SW480 (cell line): ENCODE measurements around the gene CENPB.

Experiments used
- DNase-seq: peaks from one replicate; pipeline ENCODE4 v3.0.0-alpha.2; 2016; ENCODE audit warnings: low spot score

The CENPB gene

DNA sequence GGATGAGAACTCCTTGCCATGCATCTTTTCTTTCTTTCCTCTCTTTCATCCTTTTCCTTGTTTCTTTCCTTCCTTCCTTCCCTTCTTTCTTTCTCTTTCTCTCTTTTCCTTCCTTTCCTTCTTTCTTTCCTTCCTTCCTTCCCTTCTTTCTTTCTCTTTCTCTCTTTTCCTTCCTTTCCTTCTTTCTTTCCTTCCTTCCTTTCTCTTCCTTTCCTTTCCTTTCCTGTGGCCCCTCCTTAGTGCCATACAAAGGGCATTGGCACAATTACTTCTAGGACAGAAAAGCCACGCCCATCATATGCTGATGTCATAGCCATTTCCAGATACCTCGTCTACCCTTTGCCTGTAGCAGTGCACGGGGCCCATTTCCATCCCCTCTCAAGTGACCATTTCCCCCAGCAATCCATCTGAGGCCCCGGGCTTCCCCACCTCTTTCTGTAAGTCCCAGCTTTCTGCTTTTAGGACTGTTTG, 2.2 kb upstream of the CENPB start:
- peak; percentile 52 for DNase-seq

- DNase-seq: no peak
These were observed 929 bp upstream of the CENPB start for GRCh38 chr20:3787324-3788014.

GRCh38 chr20:3786126-3786484, 435 bp downstream of the CENPB start:
- peak; percentile 67 for DNase-seq

DNA sequence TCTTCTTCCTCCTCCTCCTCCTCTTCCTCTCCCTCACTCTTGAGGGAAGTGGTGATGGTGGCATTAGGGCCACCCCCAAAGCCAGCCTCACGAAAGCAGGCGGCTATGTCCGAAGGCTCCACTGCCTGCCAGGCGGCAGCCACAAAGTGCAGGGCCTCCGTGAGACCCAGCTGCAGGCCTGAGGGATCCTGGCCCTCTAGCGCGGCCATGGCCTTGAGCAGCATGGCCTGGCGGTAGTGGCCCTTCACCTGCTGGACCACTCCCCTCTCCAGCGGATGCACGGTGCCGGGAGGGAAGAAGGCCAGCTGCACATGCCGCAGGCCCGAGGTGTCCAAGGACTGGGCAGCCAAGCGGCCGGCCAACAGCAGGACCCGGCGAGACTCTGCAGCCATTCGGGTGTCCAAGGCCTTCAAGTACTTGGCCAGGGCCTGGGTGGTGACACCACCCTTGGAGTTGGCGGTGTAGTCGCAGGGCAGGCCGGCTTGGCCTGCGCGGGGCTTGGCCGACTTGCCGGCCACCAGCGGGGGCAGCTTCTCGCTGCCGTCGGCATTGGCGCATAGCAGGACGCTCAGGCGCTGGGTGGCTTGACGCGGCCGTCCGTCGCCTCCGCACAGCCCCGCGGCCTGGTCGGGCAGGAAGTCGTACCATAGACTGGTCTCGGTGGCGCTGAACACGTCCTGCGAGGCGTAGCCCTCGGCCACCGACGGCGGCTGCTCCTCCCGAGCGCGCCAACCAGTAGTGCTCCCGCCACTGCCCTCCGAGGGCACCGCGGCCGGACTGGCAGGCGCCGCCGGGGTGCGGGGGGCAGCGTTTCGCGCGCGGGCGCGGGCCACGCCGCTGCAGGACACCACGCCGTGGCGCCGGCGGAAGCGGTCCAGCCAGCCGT, 1.1 kb downstream of the CENPB start:
- no peak for DNase-seq

GRCh38 chr20:3784863-3785239, 1.7 kb downstream of the CENPB start:
- DNase-seq: no peak

- DNase-seq: no peak
These were observed 2.2 kb downstream of the CENPB start for GRCh38 chr20:3784216-3784853.

DNA sequence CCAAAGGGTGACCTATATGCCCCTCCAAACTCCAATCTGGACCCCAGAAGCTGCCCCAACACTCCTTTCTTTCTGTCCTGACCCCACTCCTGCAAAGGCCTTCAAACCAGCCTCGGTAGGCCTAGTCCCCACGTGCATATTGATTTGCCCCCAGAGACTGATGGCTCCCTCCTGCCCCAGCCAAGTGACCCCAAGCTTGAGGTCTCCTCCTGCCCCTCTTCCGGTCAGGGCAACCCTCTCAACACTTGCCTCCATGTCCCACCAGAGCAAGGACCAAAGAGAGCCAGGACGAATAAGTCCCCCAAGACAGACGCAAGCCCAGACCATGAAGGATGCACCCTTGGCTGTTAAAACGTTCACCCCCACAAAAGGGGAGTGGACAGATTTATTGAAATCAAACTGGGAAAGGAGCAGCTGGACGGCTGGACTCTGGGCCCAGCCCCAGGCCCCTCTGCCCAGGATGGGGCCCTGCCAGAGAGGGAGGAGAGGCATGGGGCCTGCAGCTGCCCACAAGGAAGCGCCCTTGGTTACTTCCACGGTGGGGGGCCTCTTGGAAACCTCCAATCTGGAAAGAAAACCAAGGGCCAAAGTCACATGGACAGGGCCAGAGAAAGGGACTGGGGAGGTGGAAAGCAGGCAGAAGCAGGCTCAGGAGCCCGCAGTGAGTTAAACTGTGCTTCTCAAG, 2.9 kb downstream of the CENPB start:
- DNase-seq: no peak

- DNase-seq: no peak
These were observed 3.5 kb downstream of the CENPB start for GRCh38 chr20:3783068-3783489.

- no peak for DNase-seq
These were observed 3.9 kb downstream of the CENPB start for GRCh38 chr20:3782597-3782996.

DNA sequence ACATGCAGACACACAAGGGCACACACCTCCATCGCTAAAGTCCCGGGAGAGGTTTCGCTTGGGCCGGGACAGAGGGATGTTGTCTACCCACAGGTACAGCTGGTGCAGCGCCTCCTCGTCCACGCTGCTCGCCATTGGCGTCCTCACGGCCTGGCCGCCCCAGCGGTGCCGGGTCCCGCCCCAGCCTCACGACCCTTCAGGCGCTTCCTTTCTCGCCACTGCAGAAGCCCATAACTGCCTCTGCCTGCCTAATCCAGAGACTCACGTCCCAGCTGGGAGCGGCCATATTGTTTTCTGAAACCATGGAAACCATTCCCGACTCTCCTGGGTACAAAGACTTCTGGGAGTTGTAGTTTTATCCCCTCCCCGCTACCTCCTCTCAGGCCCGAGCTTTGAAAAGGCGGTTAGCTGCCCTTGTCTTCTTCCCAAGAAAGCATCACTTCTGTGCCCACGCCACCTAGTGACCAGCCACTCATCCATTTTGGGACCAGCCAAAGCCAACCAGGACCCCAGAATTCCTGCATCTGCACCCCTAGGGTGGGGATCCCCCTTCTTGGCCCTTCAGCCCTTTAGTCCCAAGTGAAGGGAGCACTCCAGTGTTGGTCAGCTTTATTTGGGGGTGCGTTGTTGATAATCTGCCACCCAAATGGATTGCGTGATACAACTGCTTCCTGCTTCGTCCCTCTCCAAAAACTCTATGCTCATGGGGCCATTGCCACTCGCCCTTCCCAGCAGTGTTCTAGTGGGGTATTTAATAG, 5.2 kb downstream of the CENPB start, which contains the start of gene SPEF1:
TSS of gene SPEF1 (minus strand) at position 296 of the 758 bp plus-strand sequence. CDS start at position 135, 161 bp downstream.
- DNase-seq: peak; percentile 98

DNA sequence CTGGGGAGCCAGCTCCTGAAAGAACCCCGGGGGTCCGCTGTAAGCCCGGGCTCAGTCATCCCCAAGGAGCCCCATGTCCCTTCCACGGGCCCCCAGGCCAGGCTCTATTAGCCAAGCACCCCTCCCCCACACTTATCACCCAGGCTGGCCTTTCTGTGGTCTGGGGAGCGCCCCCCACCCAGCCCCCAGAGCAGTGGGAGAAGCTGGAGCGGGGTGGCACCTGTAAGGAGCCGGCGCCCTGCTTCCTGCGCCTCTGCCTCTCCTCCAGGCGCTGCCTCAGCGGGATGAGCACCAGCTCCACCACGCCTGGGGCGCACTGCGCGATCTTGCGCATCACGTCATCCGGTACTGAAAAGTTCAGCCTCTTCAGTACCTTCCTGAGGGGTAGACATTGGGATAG, 7.6 kb downstream of the CENPB start:
- DNase-seq: no peak

- peak; percentile 67 for DNase-seq
These were observed 8.6 kb downstream of the CENPB start for GRCh38 chr20:3777716-3778629.

DNA sequence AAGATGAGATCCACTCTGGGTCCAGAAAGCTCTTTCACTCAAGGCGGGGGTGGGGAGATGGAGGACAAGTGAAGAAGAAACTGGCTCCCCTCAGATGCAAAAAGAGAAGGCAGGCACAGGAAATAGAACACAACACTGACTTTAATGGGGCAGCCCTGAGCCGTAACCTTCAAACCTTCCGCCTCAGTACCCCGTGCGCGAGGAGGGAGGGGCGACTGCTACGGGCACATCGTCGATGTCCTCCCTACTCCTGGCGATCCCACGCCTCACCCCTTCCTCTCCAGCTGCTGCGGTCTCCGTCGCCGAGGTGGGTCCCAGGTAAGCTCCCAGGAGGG, 9.2 kb downstream of the CENPB start:
- DNase-seq: no peak

- DNase-seq: no peak
These were observed 11.0 kb downstream of the CENPB start for GRCh38 chr20:3775457-3776108.

GRCh38 chr20:3771552-3772058, 14.9 kb downstream of the CENPB start:
- no peak for DNase-seq

GRCh38 chr20:3768342-3769130, 18.0 kb downstream of the CENPB start:
- peak; percentile 89 for DNase-seq

GRCh38 chr20:3767427-3768341, 18.9 kb downstream of the CENPB start, which contains the start of gene ADISSP:
ADISSP (minus strand) TSS chr20:3767753; CDS start chr20:3760100, 7,653 bp downstream.
- DNase-seq: peak; percentile 99

DNA sequence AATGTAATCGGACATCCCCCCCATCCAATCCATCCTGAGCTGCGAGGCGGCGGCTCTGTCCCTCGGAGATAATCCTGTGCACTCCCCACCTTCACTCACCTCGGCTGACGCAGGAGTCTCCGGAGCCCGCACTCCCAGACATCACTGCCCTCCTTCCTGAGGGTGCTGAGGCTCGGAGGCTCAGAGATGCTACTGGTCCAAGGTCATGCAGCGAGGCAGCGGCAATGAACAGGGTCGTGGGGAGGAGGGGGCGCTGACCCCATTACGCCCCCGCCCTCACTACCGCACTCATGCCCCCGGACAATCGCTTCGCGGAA, 19.5 kb downstream of the CENPB start:
- no peak for DNase-seq
